SJSA1 (cell line): ENCODE data around the gene CACNA1C. TPM values are rescaled to one million over a fixed set of nuclear protein-coding genes. Genes with fewer than 3 reads are reported as not detected.

ENCODE experiments used
- DNase-seq, 2 experiments: peaks; one replicate each; pipeline ENCODE4 v3.0.0-alpha.2; 2015 to 2020; ENCODE audit warnings: low spot score in 2 of 2, low read depth in 1 of 2
- H3K27ac ChIP-seq: fragments of 250-450 bp; sonication (Bioruptor Pico); 2 replicates; pipeline ENCODE4 v1.5.1; 2020; ENCODE audit warnings: mild to moderate bottlenecking, moderate library complexity
- H3K27me3 ChIP-seq: fragments of 250-450 bp; sonication (Bioruptor Pico); replicated peaks from 2 replicates; pipeline ENCODE4 v1.5.1; 2020; ENCODE audit warnings: mild to moderate bottlenecking, moderate library complexity
- H3K36me3 ChIP-seq: fragments of 250-450 bp; sonication (Bioruptor Pico); 2 replicates; pipeline ENCODE4 v1.5.1; 2020; ENCODE audit warnings: mild to moderate bottlenecking
- H3K4me1 ChIP-seq: fragments of 250-450 bp; sonication (Bioruptor Pico); replicated peaks from 2 replicates; pipeline ENCODE4 v1.6.1; 2021; ENCODE audit warnings: mild to moderate bottlenecking
- H3K4me3 ChIP-seq: fragments of 250-450 bp; sonication (Bioruptor Pico); 2 replicates; pipeline ENCODE4 v1.5.1; 2020; ENCODE audit warnings: mild to moderate bottlenecking
- H3K9me3 ChIP-seq: fragments of 250-450 bp; sonication (Bioruptor Pico); replicated peaks from 2 replicates; pipeline ENCODE4 v1.5.1; 2020; ENCODE audit warnings: mild to moderate bottlenecking
- total RNA-seq: library from RNA; depleted of rRNA; stranded (reverse); fragments of >200 nt; shearing (Covaris generic); gene quantifications from 2 replicates; pipeline ENCODE4 v1.2.3, GENCODE V29; 2014

CACNA1C gene
- total RNA-seq, 1 experiment from 2014 or later = 6.1 TPM

DNA sequence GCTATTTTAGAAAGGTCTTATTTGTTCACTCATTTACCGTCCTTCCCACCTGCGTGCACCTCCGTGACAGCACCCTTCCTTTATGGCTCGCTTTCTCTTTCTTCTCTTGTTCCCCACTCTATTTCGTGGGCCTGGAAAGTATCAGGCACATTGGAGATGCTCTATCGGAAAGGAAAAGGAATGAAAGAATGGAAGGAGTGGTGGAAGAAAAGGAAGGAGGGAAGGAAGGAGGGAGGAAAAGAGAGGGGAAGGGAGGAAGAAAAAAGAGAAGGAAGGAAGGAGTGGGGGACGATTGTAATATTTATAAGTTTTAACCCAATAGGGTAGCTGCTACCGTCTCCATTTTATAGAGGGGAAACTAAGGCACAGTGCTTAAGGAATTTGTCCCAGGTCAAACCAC, 363.4 kb downstream of the CACNA1C start:
- DNase-seq = no peak
- Histone ChIP-seq H3K27ac (no peak overlapping the region), H3K27me3 (no peaks in the 10 kb centered on the region), H3K9me3 (no peaks in the 10 kb centered on the region), H3K4me3 (no peak overlapping the region), H3K36me3 (no peaks in the 10 kb centered on the region), H3K4me1 (no peaks in the 10 kb centered on the region)

DNA sequence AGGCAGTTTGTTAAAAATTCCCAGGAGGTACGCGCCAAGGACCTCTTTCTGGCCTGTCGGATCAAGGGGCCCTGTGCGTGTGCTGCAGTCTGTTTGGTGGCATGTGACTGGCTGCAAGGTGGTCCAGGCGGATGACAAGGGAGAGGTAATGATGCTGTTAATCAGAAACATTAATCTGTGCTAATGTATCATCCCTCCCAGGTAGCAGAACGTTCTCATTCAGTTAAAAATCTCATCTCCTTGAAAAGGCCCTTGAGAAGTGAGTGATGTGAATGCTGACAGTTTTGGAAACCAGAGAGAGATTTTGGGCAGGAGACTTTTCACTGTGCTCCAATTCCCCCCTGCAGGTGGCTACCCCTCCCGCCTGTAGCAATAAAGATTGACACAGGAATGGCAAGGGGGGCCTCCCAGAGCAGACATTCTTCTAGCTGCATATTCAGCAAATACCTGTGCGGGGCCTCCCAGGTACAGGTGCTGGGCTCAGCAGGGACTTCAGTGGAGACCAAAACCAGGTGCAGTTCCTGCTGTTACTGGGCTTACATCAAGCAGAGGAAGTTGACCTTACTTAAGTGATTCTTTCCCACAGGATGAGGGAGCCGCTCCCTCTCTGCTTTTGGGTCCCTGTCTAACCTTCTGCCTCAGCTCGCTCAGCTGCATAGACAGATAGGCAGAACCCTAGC, 364.8 kb downstream of the CACNA1C start:
- Histone ChIP-seq H3K27me3 (no peaks in the 10 kb centered on the region), H3K27ac (no peak overlapping the region), H3K9me3 (no peaks in the 10 kb centered on the region), H3K36me3 (no peaks in the 10 kb centered on the region), H3K4me3 (no peak overlapping the region), H3K4me1 (no peaks in the 10 kb centered on the region)
- DNase-seq = no peak

DNA sequence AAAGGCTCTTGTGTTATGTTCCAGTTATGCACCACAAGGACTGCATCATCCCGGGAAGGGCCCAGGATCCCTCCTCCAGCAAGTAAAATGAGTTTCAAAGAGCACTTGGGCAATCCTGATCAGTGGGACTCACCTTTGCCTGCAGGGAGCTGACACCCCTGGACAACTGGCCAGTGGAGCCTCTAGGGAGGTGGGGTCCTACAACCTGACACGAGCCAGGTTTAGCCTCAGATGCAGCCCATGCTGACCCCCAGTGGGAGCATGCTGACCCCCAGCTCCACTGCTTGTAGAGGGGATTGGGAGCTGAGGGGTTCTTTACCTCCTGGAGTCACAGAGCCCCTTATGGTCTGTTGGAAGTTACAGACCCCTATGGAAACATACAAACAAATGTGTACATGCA, 365.8 kb downstream of the CACNA1C start:
- Histone ChIP-seq H3K36me3 (no peaks in the 10 kb centered on the region), H3K9me3 (no peaks in the 10 kb centered on the region), H3K4me1 (no peaks in the 10 kb centered on the region), H3K27me3 (no peaks in the 10 kb centered on the region), H3K4me3 (no peak overlapping the region), H3K27ac (no peak overlapping the region)
- no peak for DNase-seq

DNA sequence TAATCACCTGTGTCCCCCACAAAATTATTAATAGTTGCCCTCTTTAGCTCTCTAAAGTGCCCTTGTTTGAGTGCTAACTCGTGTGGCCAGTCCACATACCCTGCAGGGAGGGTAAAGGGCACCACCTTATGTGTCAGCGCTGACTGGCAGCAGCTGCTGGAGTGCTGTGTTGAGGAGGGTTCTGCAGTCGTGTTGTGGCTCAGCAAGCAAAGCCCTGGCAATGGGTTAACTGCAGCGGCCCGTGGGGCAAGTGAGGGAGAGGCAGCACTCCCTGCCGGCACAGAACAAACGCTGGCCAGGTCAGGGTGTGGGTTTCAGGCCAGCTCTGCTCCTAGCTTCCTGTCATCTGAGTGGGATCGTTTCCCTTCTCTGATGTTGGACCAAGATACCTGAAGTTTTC, 369.8 kb downstream of the CACNA1C start:
- H3K27ac ChIP-seq = no peak overlapping the region
- peaks cover 3% of the 10 kb centered on the region; the same call in 1 of the 2 replicates for H3K36me3 ChIP-seq
- no peaks in the 10 kb centered on the region for H3K4me1 ChIP-seq
- H3K9me3 ChIP-seq = 0 out of 2 replicates have a peak, but pooled peaks cover 3% of the 10 kb centered on the region
- DNase-seq = no peak
- H3K27me3 ChIP-seq = no peaks in the 10 kb centered on the region
- no peak overlapping the region for H3K4me3 ChIP-seq

DNA sequence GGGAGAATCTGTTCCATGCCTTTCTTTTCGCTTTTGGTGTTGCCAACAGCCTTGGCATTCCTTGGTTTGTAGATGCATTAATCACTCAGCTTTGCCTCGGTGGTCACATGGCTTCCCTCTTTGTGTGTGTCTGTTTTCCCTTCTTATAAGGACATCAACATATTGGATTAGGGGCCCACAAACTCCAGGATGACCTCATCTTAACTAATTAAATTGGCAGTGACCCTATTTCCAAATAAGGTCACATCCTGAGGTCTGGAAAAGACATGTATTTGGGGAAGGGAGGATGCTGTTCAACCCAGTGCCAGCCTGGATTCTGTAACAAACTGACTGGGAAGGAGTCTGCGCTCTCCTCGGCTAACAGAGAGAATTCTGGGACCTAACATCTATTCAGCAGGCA, 376.2 kb downstream of the CACNA1C start:
- no peak for DNase-seq
- Histone ChIP-seq H3K4me1 (no peaks in the 10 kb centered on the region), H3K4me3 (no peak overlapping the region), H3K27me3 (no peaks in the 10 kb centered on the region), H3K9me3 (0 out of 2 replicates have a peak, but pooled peaks cover 3% of the 10 kb centered on the region), H3K36me3 (peaks cover 3% of the 10 kb centered on the region; the same call in 1 of the 2 replicates), H3K27ac (no peak overlapping the region)

DNA sequence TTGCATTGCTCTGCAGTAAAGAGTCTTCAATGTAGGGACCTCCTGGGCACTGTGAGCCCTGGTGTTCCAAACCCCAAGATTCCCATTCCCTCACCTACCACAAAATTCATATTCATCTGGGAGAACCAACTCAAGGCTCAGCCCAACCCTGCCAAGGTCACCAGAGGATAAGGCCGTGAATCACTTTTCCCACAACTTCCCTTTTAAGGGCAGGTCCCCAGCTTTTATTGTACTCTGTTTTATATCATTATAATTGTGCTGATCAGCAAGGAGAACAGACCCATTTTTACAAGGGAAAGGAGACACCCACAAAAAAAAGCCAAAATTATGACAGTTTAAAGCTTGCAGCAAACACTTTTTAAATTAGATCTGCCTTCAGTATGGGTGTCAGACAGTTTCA, 379.0 kb downstream of the CACNA1C start:
- H3K36me3 ChIP-seq = no peaks in the 10 kb centered on the region
- H3K27me3 ChIP-seq = no peaks in the 10 kb centered on the region
- DNase-seq = no peak

DNA sequence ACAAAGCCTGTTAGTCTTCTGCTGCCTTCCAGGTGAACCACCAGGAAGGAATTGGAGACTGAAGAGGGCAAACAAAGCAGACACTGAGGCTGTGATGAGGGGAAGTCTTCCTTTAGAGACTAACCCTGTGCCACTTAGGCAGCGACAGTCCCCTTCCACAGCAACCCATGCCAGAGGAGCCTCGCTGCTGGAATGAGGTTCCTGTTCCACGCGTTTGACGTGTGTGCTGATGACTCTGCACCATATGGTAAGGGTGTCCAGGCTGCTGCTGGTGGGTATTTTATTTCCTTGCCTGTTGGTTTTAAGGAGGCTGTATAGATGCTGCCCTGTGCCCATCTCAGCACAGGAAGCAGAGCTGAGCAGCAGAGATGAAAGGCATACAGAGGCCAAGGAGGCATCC, 380.1 kb downstream of the CACNA1C start:
- Histone ChIP-seq H3K9me3 (no peaks in the 10 kb centered on the region; the same call in 1 of the 2 replicates), H3K27me3 (no peaks in the 10 kb centered on the region), H3K36me3 (no peaks in the 10 kb centered on the region), H3K27ac (no peak overlapping the region), H3K4me3 (no peak overlapping the region), H3K4me1 (no peaks in the 10 kb centered on the region)
- DNase-seq = no peak

More for the DNA sequence above, 379.0 kb downstream of the CACNA1C start:
- no peak overlapping the region for H3K27ac ChIP-seq
- no peaks in the 10 kb centered on the region for H3K9me3 ChIP-seq
- H3K4me1 ChIP-seq = no peaks in the 10 kb centered on the region
- H3K4me3 ChIP-seq = no peak overlapping the region

DNA sequence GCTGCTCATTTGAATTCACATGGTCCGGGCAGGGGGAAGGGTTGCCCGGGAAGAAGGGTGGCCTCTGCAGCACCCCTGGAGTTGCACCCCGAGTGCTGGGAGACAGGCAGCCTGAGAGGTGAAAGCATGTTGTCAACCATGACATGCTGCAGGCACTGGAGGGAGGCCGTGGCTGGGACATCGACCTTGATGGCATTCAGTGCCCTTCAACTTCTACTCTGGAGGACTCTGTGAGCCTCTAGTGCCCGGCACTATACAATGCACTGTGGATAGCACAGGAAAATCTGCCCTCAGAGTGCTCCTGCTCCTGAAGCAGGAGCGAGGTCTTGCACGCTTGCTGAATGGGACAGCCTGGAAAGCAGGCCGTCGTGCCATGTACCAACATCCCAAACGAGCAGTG, 382.7 kb downstream of the CACNA1C start:
- H3K4me1 ChIP-seq = no peaks in the 10 kb centered on the region
- no peak overlapping the region for H3K4me3 ChIP-seq
- no peaks in the 10 kb centered on the region for H3K27me3 ChIP-seq
- no peaks in the 10 kb centered on the region for H3K36me3 ChIP-seq
- no peak overlapping the region for H3K27ac ChIP-seq
- no peaks in the 10 kb centered on the region; the same call in 1 of the 2 replicates for H3K9me3 ChIP-seq
- no peak for DNase-seq

DNA sequence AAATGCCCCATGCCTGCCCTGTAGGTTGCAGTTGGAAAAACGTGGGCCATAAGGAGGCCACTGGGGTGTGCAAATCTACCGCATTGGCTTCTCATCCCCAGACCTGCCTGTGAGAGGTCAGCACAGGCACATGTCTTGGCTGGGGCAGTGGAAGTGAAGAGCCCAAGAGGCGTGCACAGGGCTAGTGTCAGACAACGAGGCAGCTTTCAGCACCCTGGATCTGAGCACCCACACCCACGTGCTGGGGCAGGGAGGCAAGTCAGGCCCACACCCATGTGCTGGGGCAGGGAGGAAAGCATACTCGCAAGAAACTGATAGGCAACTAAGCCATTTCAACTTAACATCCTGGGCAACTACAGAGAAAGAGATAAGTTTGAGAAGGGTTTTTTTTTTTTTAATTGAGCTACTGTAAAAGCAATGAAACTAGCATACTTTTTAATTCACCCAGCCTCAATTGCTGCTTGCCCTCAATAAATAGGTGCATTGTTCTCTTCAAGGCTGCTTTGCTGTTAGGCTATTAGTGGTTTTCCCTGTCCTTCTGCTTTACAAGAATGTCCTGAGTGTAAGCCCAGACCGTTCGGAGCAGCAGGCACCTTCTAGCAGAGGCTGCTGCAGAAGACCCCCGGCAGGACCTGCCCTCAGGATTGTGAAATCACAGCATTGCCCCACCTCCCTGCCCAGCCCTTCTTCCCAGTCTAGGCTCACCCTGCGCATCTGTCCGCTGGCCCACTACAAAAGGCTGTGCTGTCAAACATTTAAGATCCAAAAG, 386.7 kb downstream of the CACNA1C start:
- no peaks in the 10 kb centered on the region for H3K36me3 ChIP-seq
- no peaks in the 10 kb centered on the region for H3K4me1 ChIP-seq
- no peak for DNase-seq
- H3K4me3 ChIP-seq = no peak overlapping the region
- no peaks in the 10 kb centered on the region for H3K27me3 ChIP-seq
- H3K27ac ChIP-seq = no peak overlapping the region
- no peaks in the 10 kb centered on the region; the same call in 1 of the 2 replicates for H3K9me3 ChIP-seq

DNA sequence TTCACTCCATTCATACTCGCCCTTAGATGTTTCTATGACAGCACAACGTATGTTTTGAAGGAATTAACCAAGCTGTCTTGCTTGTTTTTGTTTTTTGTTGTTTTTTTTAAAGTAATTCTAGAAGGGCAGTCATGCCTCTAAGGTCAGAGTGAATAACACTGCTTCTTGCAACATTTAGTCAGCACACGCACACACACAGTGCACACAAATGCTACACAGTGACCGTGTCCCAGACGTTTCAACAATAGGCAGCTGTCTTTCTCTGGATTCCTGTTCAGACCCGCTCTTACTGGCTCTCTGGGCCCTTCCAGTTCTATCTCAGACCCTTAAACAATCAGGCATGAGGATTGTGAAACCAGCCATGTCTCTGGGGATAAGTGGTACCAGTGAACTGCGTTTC, 391.0 kb downstream of the CACNA1C start:
- no peaks in the 10 kb centered on the region for H3K27me3 ChIP-seq
- no peak for DNase-seq
- no peaks in the 10 kb centered on the region for H3K9me3 ChIP-seq
- H3K4me1 ChIP-seq = no peaks in the 10 kb centered on the region
- no peak overlapping the region for H3K4me3 ChIP-seq
- H3K27ac ChIP-seq = no peak overlapping the region
- H3K36me3 ChIP-seq = no peaks in the 10 kb centered on the region

DNA sequence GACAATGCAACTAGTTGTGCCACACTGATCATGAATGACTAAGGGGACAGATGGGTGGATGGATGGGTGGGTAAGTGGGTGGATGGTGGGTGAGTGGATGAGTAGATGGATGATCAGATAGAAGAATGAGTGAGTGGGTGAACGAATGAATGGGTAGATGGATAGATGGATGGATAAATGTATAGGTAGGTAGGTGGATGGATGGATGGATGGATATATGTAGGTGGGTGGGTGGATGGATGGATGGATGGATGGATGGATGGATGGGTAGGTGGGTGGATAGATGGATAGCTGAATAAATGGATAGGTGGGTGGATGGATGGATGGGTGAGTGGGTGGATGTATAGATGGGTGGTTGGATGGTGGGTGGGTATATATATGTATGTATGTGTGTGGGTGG, 393.2 kb downstream of the CACNA1C start:
- Histone ChIP-seq H3K27ac (no peak overlapping the region), H3K27me3 (no peaks in the 10 kb centered on the region), H3K9me3 (no peaks in the 10 kb centered on the region), H3K4me3 (no peak overlapping the region), H3K36me3 (no peaks in the 10 kb centered on the region), H3K4me1 (no peaks in the 10 kb centered on the region)
- DNase-seq = no peak

DNA sequence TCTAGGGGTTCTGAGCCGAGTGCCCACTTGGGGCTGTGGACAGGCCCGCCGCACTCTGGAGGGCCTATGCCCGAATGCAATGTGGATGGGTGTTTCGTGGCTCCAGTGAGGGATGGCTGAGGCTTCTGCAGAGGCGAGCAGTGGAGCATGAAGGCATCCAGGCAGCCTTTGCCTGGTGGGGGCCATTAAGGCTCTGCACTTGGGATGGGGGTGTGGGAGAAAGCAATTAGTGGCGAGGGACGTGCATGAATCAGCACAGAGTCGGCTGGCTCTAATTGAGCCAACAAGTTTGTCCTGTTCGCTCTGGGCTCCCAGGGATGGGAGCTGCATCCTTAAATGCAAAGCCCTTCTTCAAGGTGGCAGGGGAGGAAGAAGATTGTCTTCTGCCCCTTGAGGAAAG, 395.1 kb downstream of the CACNA1C start:
- Histone ChIP-seq H3K36me3 (no peaks in the 10 kb centered on the region), H3K27me3 (no peaks in the 10 kb centered on the region), H3K27ac (no peak overlapping the region), H3K9me3 (no peaks in the 10 kb centered on the region), H3K4me1 (no peaks in the 10 kb centered on the region), H3K4me3 (no peak overlapping the region)
- DNase-seq = no peak

DNA sequence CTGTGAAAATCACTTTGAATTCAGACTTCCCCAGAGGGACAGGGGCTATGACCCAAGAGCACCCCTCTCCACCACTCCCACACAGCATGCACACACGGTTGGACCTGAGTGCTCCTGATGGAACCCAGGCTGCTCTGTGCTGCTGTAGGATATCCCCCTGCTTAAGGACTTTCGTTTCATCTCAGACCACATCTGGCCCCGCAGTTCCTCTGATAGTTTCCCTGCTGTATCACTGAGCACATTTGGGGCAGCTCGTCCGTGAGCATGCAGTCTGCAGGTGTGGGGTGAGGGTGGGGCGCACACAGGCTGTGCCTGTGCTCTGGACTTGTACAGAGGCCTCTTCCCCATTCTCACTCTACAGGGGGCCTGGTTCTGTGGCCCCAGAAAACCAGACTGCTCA, 396.8 kb downstream of the CACNA1C start:
- no peaks in the 10 kb centered on the region for H3K4me1 ChIP-seq
- DNase-seq = no peak
- no peak overlapping the region for H3K4me3 ChIP-seq
- no peaks in the 10 kb centered on the region for H3K36me3 ChIP-seq
- H3K9me3 ChIP-seq = no peaks in the 10 kb centered on the region
- H3K27ac ChIP-seq = no peak overlapping the region
- H3K27me3 ChIP-seq = no peaks in the 10 kb centered on the region

DNA sequence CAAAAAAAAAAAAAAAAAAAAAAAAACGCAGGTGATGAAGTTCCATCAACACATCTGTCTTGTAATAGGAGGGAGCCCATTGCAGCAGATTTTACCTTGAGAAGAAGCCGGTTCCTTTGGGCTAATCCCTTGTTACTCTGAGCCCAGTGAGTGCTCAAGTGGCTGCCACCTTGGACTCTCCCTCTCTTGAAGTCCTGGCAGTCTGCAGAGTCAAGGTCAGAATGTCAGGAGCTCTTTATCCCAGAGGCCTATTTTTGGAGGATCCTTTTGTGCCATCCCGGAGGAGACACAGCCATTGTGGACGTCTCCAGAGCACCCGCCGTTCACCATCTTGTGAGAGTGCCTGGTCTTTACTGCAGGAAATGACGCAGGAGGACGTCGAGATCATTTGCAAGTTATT, 397.8 kb downstream of the CACNA1C start:
- Histone ChIP-seq H3K27ac (no peak overlapping the region), H3K4me1 (no peaks in the 10 kb centered on the region), H3K36me3 (no peaks in the 10 kb centered on the region), H3K27me3 (no peaks in the 10 kb centered on the region), H3K4me3 (no peak overlapping the region), H3K9me3 (no peaks in the 10 kb centered on the region)
- no peak for DNase-seq
